Uterus (tissue), 4 donors: ENCODE data around the gene EIF2B5. TPM values are rescaled to one million over a fixed set of nuclear protein-coding genes. Genes with fewer than 3 reads are reported as not detected.
A peak's percentile ranks its signal among the peaks of the same experiment; 100 is the strongest.

Experiments used
- DNase-seq, 2 donors: peaks; one replicate each; pipeline ENCODE4 v3.0.0-alpha.2; 2019 to 2020
- H3K27ac ChIP-seq, 2 donors: fragments of 200-600 bp; sonication (generic); 1 replicate in 1 of 2; 2 replicates in 1 of 2; pipeline ENCODE4 v1.5.1; 2016 to 2018
- H3K27me3 ChIP-seq, 2 donors: fragments of 200-600 bp; sonication (generic); one replicate each; pipeline ENCODE4 v1.5.1; 2018 to 2019; ENCODE audit warnings: control low read depth in 1 of 2
- H3K36me3 ChIP-seq, 2 donors: fragments of 200-600 bp; sonication (generic); one replicate each; pipeline ENCODE4 v1.5.1; 2019; ENCODE audit warnings: control low read depth in 1 of 2
- H3K4me1 ChIP-seq, 2 donors: fragments of 200-600 bp; sonication (generic); one replicate each; pipeline ENCODE4 v1.5.1; 2018 to 2019; ENCODE audit warnings: control low read depth in 1 of 2
- H3K4me3 ChIP-seq, 2 donors: fragments of 200-600 bp; sonication (generic); 1 replicate in 1 of 2; 2 replicates in 1 of 2; pipeline ENCODE4 v1.5.1; 2018 to 2019; ENCODE audit warnings: mild to moderate bottlenecking in 1 of 2
- H3K9me3 ChIP-seq, 2 donors: fragments of 200-600 bp; sonication (generic); one replicate each; pipeline ENCODE4 v1.5.1; 2019; ENCODE audit warnings: control low read depth in 1 of 2
- CTCF ChIP-seq, 4 experiments: fragments of 200-600 bp in 2 of 4; fragments of 450-650 bp in 2 of 4; sonication (generic) in 2 of 4; IDR thresholded peaks; one replicate each; pipeline ENCODE4 v1.5.1; 2016 to 2019; ENCODE audit warnings: antibody characterized with exemption in 4 of 4, mild to moderate bottlenecking in 2 of 4, moderate library complexity in 1 of 4
- POLR2A ChIP-seq, 2 donors: fragments of 450-650 bp; IDR thresholded peaks; one replicate each; pipeline ENCODE4 v1.6.1; 2016; ENCODE audit warnings: antibody characterized with exemption in 2 of 2, mild to moderate bottlenecking in 1 of 2, moderate library complexity in 1 of 2
- intact Hi-C: fragments of 100-400 bp; cut with DNase I; formaldehyde crosslinking; loops from one replicate; pipeline ENCODE4 v1.15.1; 2023; ENCODE audit warnings: low total_unique reads
- total RNA-seq, 4 donors: library from RNA; depleted of rRNA in 3 of 4; stranded (reverse); fragments of >200 nt in 3 of 4; gene quantifications; one replicate each; pipeline versions ENCODE4 v1.1.0 to v1.2.4, GENCODE V29; 2014 to 2023
- donor health status: DM: yes; HTN: yes; CAD: no.

EIF2B5 gene
- total RNA-seq, 4 donors from 2014 or later = 6.5 to 48.0 (median 32.3) TPM

GRCh38 chr3:184154885-184155643, 19.9 kb downstream of the EIF2B5 start, which contains the start of gene DVL3:
Gene DVL3 (plus strand): TSS chr3:184155377. CDS start chr3:184155636, 259 bp downstream.
- Histone ChIP-seq H3K9me3 (no peaks in the 10 kb centered on the region), H3K36me3 (no peaks in the 10 kb centered on the region), H3K4me3 (peak within 1 kb of the TSS; percentile 75 to 97), H3K27me3 (no peaks in the 10 kb centered on the region), H3K4me1 (peaks cover 4 to 17% of the 10 kb centered on the region in 2 donors), H3K27ac (peak within 1 kb of the TSS; percentile 90 to 95)
- intact Hi-C loops = no loop called here
- peak; percentile 57 to 73 for DNase-seq
- TF ChIP-seq CTCF (IDR thresholded peaks at IDR 0.05) (peak in 1 of 4 experiments; percentile 7), POLR2A (IDR thresholded peaks at IDR 0.05) (peak; percentile 49 to 58)

- peak overlapping the region; percentile 75 to 97 for H3K4me3 ChIP-seq
- H3K27ac ChIP-seq = peak overlapping the region; percentile 90 to 95
- no peaks in the 10 kb centered on the region for H3K36me3 ChIP-seq
- TF ChIP-seq CTCF (IDR thresholded peaks at IDR 0.05) = no peak
- no peak for TF ChIP-seq POLR2A (IDR thresholded peaks at IDR 0.05)
- peaks cover 4 to 24% of the 10 kb centered on the region in 2 donors for H3K4me1 ChIP-seq
- H3K27me3 ChIP-seq = no peaks in the 10 kb centered on the region
- peak in 1 of 2 donors; percentile 44 for DNase-seq
- H3K9me3 ChIP-seq = no peaks in the 10 kb centered on the region
- intact Hi-C loops = no loop called here
Measured at GRCh38 chr3:184155644-184156521, 20.7 kb downstream of the EIF2B5 start.

GRCh38 chr3:184156522-184156955, 21.4 kb downstream of the EIF2B5 start:
- H3K4me1 ChIP-seq = peaks cover 4 to 27% of the 10 kb centered on the region in 2 donors
- intact Hi-C loops = no loop called here

GRCh38 chr3:184157206-184157605, 22.0 kb downstream of the EIF2B5 start:
- H3K36me3 ChIP-seq = no peaks in the 10 kb centered on the region
- peak overlapping the region; percentile 90 to 95 for H3K27ac ChIP-seq
- peaks cover 4 to 27% of the 10 kb centered on the region in 2 donors for H3K4me1 ChIP-seq
- no peak for DNase-seq
- intact Hi-C loops = no loop called here
- no peaks in the 10 kb centered on the region for H3K9me3 ChIP-seq
- peak overlapping the region; percentile 75 to 97 for H3K4me3 ChIP-seq
- TF ChIP-seq POLR2A (IDR thresholded peaks at IDR 0.05) (no peak), CTCF (IDR thresholded peaks at IDR 0.05) (no peak)
- no peaks in the 10 kb centered on the region for H3K27me3 ChIP-seq

More at GRCh38 chr3:184156522-184156955, 21.4 kb downstream of the EIF2B5 start:
- peak overlapping the region; percentile 90 to 95 for H3K27ac ChIP-seq
- no peaks in the 10 kb centered on the region for H3K27me3 ChIP-seq
- TF ChIP-seq CTCF (IDR thresholded peaks at IDR 0.05) (no peak), POLR2A (IDR thresholded peaks at IDR 0.05) (no peak)
- H3K36me3 ChIP-seq = no peaks in the 10 kb centered on the region
- H3K9me3 ChIP-seq = no peaks in the 10 kb centered on the region
- peak overlapping the region; percentile 75 to 97 for H3K4me3 ChIP-seq
- DNase-seq = peak; percentile 58 to 73
